Body of pancreas (tissue), 4 donors: Measurements from ENCODE around the gene TFCP2L1.

Source experiments
- POLR2A ChIP-seq, 3 donors: fragments of 450-650 bp; IDR thresholded peaks; one replicate each; pipeline ENCODE4 v1.6.1; 2016; ENCODE audit warnings: antibody characterized with exemption in 3 of 3, mild to moderate bottlenecking in 2 of 3
- TF ChIP-seq, protein P1 (sequence below), 7 experiments: fragments of 450-650 bp in 4 of 7; fragments of 200-600 bp in 3 of 7; sonication (generic) in 3 of 7; IDR thresholded peaks; one replicate each; pipeline ENCODE4 v1.5.1; 2016 to 2019; ENCODE audit warnings: antibody characterized with exemption in 7 of 7

DNA sequence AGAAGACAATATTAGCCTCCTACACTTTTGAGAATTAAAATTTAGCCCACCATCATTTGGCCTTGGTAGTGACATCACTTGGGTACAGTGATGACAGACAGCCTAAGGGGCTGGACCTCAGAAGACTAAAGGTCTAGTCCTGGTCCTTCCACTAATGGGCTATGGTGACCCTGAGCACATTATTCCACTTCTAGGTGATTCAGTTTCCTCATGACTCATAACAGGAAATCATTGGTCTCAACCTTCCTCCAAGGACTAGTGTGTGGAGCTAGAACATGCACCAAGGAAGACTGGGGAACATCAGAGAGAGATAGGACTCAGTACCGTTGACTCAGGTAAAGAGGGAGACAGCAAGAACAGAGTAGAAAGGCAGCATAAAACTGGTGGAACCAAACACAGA, 64.0 kb downstream of the TFCP2L1 start:
- no peak for TF ChIP-seq POLR2A (IDR thresholded peaks at IDR 0.05)
- TF ChIP-seq, protein P1, sequence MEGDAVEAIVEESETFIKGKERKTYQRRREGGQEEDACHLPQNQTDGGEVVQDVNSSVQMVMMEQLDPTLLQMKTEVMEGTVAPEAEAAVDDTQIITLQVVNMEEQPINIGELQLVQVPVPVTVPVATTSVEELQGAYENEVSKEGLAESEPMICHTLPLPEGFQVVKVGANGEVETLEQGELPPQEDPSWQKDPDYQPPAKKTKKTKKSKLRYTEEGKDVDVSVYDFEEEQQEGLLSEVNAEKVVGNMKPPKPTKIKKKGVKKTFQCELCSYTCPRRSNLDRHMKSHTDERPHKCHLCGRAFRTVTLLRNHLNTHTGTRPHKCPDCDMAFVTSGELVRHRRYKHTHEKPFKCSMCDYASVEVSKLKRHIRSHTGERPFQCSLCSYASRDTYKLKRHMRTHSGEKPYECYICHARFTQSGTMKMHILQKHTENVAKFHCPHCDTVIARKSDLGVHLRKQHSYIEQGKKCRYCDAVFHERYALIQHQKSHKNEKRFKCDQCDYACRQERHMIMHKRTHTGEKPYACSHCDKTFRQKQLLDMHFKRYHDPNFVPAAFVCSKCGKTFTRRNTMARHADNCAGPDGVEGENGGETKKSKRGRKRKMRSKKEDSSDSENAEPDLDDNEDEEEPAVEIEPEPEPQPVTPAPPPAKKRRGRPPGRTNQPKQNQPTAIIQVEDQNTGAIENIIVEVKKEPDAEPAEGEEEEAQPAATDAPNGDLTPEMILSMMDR (IDR thresholded peaks at IDR 0.05): no peak
